Endothelial cell of coronary artery (primary cell): ENCODE results near the gene ATP6V0C. TPM values are rescaled to one million over a fixed set of nuclear protein-coding genes. Genes with fewer than 3 reads are reported as not detected.

Experiments used
- total RNA-seq: library from RNA; depleted of rRNA; stranded (reverse); fragments of >200 nt; gene quantifications from 2 replicates; pipeline ENCODE4 v1.2.3, GENCODE V29; 2014

The ATP6V0C gene
- 6.0 and 8.3 TPM in 2 replicates for total RNA-seq

GRCh38 chr16:2513405-2514332, at the start of gene ATP6V0C:
ATP6V0C (plus strand) TSS chr16:2513952; CDS start chr16:2514104, 152 bp downstream.

GRCh38 chr16:2471016-2471652, 42.6 kb upstream of the ATP6V0C start, which contains the start of gene NTN3:
NTN3 (plus strand) TSS chr16:2471297; CDS start chr16:2471702, 405 bp downstream.

GRCh38 chr16:2474877-2475412, 38.8 kb upstream of the ATP6V0C start, which contains the start of gene TBC1D24:
TBC1D24 (plus strand) TSS chr16:2475127; CDS start chr16:2496149, 21,022 bp downstream.

GRCh38 chr16:2520097-2520783, 6.5 kb downstream of the ATP6V0C start, which contains the start of gene AMDHD2:
AMDHD2 (plus strand) TSS chr16:2520371; CDS start chr16:2520459, 88 bp downstream.

GRCh38 chr16:2531371-2531695, 17.6 kb downstream of the ATP6V0C start, which contains the start of gene CEMP1:
CEMP1 (minus strand) TSS chr16:2531408; CDS start chr16:2531073, 335 bp downstream.

GRCh38 chr16:2537451-2538379, 24.0 kb downstream of the ATP6V0C start, which contains the start of gene PDPK1:
PDPK1 (plus strand) TSS chr16:2538021; CDS start chr16:2538113, 92 bp downstream.

Other genes starting within 250 kb of the ATP6V0C start
- gene RNPS1, start 245.8 kb upstream of the ATP6V0C start, total RNA-seq: 58.7 and 63.5 TPM in 2 replicates
- 18.0 and 26.5 TPM in 2 replicates for gene ABCA3, start 173.2 kb upstream of the ATP6V0C start, total RNA-seq
- gene CCNF, start 84.5 kb upstream of the ATP6V0C start, total RNA-seq: 17.1 and 40.8 TPM in 2 replicates
- 4.1 and 6.3 TPM in 2 replicates for gene TEDC2, start 53.8 kb upstream of the ATP6V0C start, total RNA-seq
- gene NTN3, start 42.7 kb upstream of the ATP6V0C start, total RNA-seq: under 0.01 and 0.09 TPM in 2 replicates
- 12.3 and 16.3 TPM in 2 replicates for gene TBC1D24, start 38.8 kb upstream of the ATP6V0C start, total RNA-seq
- 31.4 and 32.3 TPM in 2 replicates for gene AMDHD2, start 6.4 kb downstream of the ATP6V0C start, total RNA-seq
- not detected in 2 replicates for gene CEMP1, start 17.5 kb downstream of the ATP6V0C start, total RNA-seq
- gene PDPK1, start 24.1 kb downstream of the ATP6V0C start, total RNA-seq: 14.2 and 16.2 TPM in 2 replicates
- 19.9 and 21.6 TPM in 2 replicates for gene KCTD5, start 168.6 kb downstream of the ATP6V0C start, total RNA-seq
- gene PRSS27, start 206.3 kb downstream of the ATP6V0C start, total RNA-seq: 0.09 and 0.28 TPM in 2 replicates
- 36.8 and 59.9 TPM in 2 replicates for gene SRRM2, start 238.7 kb downstream of the ATP6V0C start, total RNA-seq